IMR-90 (cell line): ENCODE measurements around the gene CALML4. TPM values are rescaled to one million over a fixed set of nuclear protein-coding genes. Genes with fewer than 3 reads are reported as not detected.
A peak's percentile ranks its signal among the peaks of the same experiment; 100 is the strongest.

Experiments
- ATAC-seq: fragments of 200-7000 bp; cut with Tn5 transposase; 2 replicates; pipeline ENCODE4 v1.9.1; 2020; ENCODE audit warnings: low read depth, mild to moderate bottlenecking, moderate library complexity
- BruUV-seq: library from RNA; stranded (reverse); fragments of 400-500 nt; replicated peaks from 2 replicates; lab custom pipeline; 2021; lab: Mats Ljungman, UMichigan
- CTCF ChIA-PET: fragments of 300-600 bp; formaldehyde crosslinking; extraction: SDS; loops from one replicate; lab custom pipeline; 2021; ENCODE audit warnings: antibody characterized with exemption; lab: Yijun Ruan, JAX
- POLR2A ChIA-PET: fragments of 300-600 bp; sonication (Branson Sonifier 250); formaldehyde crosslinking; loops from one replicate; lab custom pipeline; 2022; ENCODE audit warnings: antibody characterized with exemption; ENCODE audit not compliant: unreplicated experiment; lab: Charles Lee
- DNase-seq: peaks from one replicate; pipeline ENCODE4 v3.0.0; 2013
- H2AFZ ChIP-seq: replicated peaks from 2 replicates; pipeline ENCODE3; 2013; ENCODE audit warnings: low read length, mild to moderate bottlenecking; ENCODE audit not compliant: poor library complexity
- H2AK5ac ChIP-seq: 2 replicates; pipeline ENCODE4 v1.6.1; 2013; ENCODE audit warnings: low read depth, low read length, inconsistent platforms
- H2AK9ac ChIP-seq: replicated peaks from 2 replicates; pipeline ENCODE3; 2013; ENCODE audit warnings: mild to moderate bottlenecking, low read depth, low read length, moderate library complexity; ENCODE audit not compliant: poor library complexity
- H2BK120ac ChIP-seq: 2 replicates; pipeline ENCODE4 v1.6.1; 2013; ENCODE audit warnings: low read depth, low read length, inconsistent platforms
- H2BK15ac ChIP-seq: 3 replicates; pipeline ENCODE4 v1.6.1; 2013; ENCODE audit warnings: low read depth, low read length, inconsistent platforms
- H2BK20ac ChIP-seq: 2 replicates; pipeline ENCODE4 v1.6.1; 2013; ENCODE audit warnings: low read depth, mild to moderate bottlenecking, inconsistent platforms, low read length, moderate library complexity
- H2BK5ac ChIP-seq: 2 replicates; pipeline ENCODE4 v1.6.1; 2013; ENCODE audit warnings: mild to moderate bottlenecking, low read depth, low read length, inconsistent platforms; ENCODE audit not compliant: poor library complexity, severe bottlenecking
- H3K14ac ChIP-seq: replicated peaks from 2 replicates; pipeline ENCODE4 v1.6.1; 2013; ENCODE audit warnings: low read depth, low read length, inconsistent platforms
- H3K18ac ChIP-seq: 2 replicates; pipeline ENCODE4 v1.6.1; 2013; ENCODE audit warnings: low read depth, low read length, control low read depth
- H3K23ac ChIP-seq: 2 replicates; pipeline ENCODE4 v1.6.1; 2013; ENCODE audit warnings: low read depth, low read length, inconsistent platforms
- H3K27ac ChIP-seq: 2 replicates; pipeline ENCODE4 v1.5.1; 2013; ENCODE audit warnings: mild to moderate bottlenecking, control low read depth, low read length; ENCODE audit not compliant: insufficient read depth
- H3K27me3 ChIP-seq: 2 replicates; pipeline ENCODE4 v1.6.1; 2013; ENCODE audit warnings: low read length; ENCODE audit not compliant: control insufficient read depth, insufficient read depth
- H3K36me3 ChIP-seq: 2 replicates; pipeline ENCODE4 v1.6.1; 2013; ENCODE audit warnings: low read length, mixed read lengths; ENCODE audit not compliant: control insufficient read depth, insufficient read depth
- H3K4ac ChIP-seq: 2 replicates; pipeline ENCODE4 v1.6.1; 2013; ENCODE audit warnings: low read depth, low read length, inconsistent platforms
- H3K4me1 ChIP-seq: 2 replicates; pipeline ENCODE4 v1.6.1; 2013; ENCODE audit warnings: low read length, mixed read lengths; ENCODE audit not compliant: control insufficient read depth, insufficient read depth
- H3K4me2 ChIP-seq: 2 replicates; pipeline ENCODE4 v1.6.1; 2013; ENCODE audit warnings: low read depth, mild to moderate bottlenecking, control low read depth, low read length, moderate library complexity
- H3K4me3 ChIP-seq: 2 replicates; pipeline ENCODE4 v1.5.1; 2013; ENCODE audit warnings: low read depth, mild to moderate bottlenecking, control low read depth, low read length, moderate library complexity; ENCODE audit not compliant: insufficient read depth
- H3K56ac ChIP-seq: 2 replicates; pipeline ENCODE4 v1.6.1; 2013; ENCODE audit warnings: low read length, inconsistent platforms; ENCODE audit not compliant: insufficient read depth; ENCODE audit errors: extremely low read depth
- H3K79me1 ChIP-seq, 2 experiments: 2 replicates each; pipeline ENCODE4 v1.6.1; 2013; ENCODE audit warnings: low read length in 2 of 2, inconsistent platforms in 1 of 2, low read depth in 1 of 2
- H3K9ac ChIP-seq: 2 replicates; pipeline ENCODE4 v1.6.1; 2013; ENCODE audit warnings: low read depth, low read length, control low read depth
- H3K9me1 ChIP-seq: 2 replicates; pipeline ENCODE4 v1.6.1; 2013; ENCODE audit warnings: low read length, inconsistent platforms; ENCODE audit not compliant: insufficient read depth
- H3K9me3 ChIP-seq: 2 replicates; pipeline ENCODE4 v1.6.1; 2013; ENCODE audit warnings: low read length; ENCODE audit not compliant: control insufficient read depth, insufficient read depth
- H4K20me1 ChIP-seq: 2 replicates; pipeline ENCODE4 v1.6.1; 2013; ENCODE audit warnings: low read length, inconsistent platforms; ENCODE audit not compliant: insufficient read depth
- H4K5ac ChIP-seq: 2 replicates; pipeline ENCODE4 v1.6.1; 2013; ENCODE audit warnings: mild to moderate bottlenecking, low read depth, low read length, control low read depth
- H4K8ac ChIP-seq, 2 experiments: 2 replicates each; pipeline ENCODE4 v1.6.1; 2013; ENCODE audit warnings: low read depth in 2 of 2, low read length in 2 of 2, control low read depth in 1 of 2, inconsistent platforms in 1 of 2
- H4K91ac ChIP-seq: 2 replicates; pipeline ENCODE4 v1.6.1; 2013; ENCODE audit warnings: low read depth, low read length, inconsistent platforms; ENCODE audit not compliant: insufficient read depth
- CEBPB ChIP-seq: IDR thresholded peaks from 2 replicates; pipeline ENCODE4 v1.6.1; 2012; ENCODE audit warnings: low read depth, low read length, improper control_type of control experiment
- CHD1 ChIP-seq: IDR thresholded peaks from 2 replicates; pipeline ENCODE4 v1.6.1; 2012; ENCODE audit warnings: low read depth, low read length, improper control_type of control experiment
- CTCF ChIP-seq: conservative IDR thresholded peaks from 2 replicates; pipeline ENCODE4 v1.5.1; 2012; ENCODE audit warnings: mild to moderate bottlenecking, low read depth, low read length, improper control_type of control experiment
- ELK1 ChIP-seq: fragments of 150-350 bp; IDR thresholded peaks from 2 replicates; pipeline ENCODE4 v1.6.1; 2016; ENCODE audit warnings: low read depth, mild to moderate bottlenecking, low read length, moderate library complexity, borderline replicate concordance
- FOS ChIP-seq: fragments of 150-350 bp; IDR thresholded peaks from 2 replicates; pipeline ENCODE4 v1.6.1; 2016; ENCODE audit warnings: low read depth, low read length
- MAFK ChIP-seq: IDR thresholded peaks from 2 replicates; pipeline ENCODE4 v1.6.1; 2012; ENCODE audit warnings: low read depth, low read length, improper control_type of control experiment
- MAZ ChIP-seq: IDR thresholded peaks from 2 replicates; pipeline ENCODE4 v1.6.1; 2012; ENCODE audit warnings: low read depth, mild to moderate bottlenecking, low read length, improper control_type of control experiment, moderate library complexity, borderline replicate concordance
- MXI1 ChIP-seq: IDR thresholded peaks from 2 replicates; pipeline ENCODE4 v1.6.1; 2012; ENCODE audit warnings: low read depth, mild to moderate bottlenecking, low read length, moderate library complexity, borderline replicate concordance
- NFE2L2 ChIP-seq: fragments of 150-350 bp; IDR thresholded peaks from 2 replicates; pipeline ENCODE4 v1.6.1; 2016; ENCODE audit warnings: low read depth, mild to moderate bottlenecking, low read length
- RAD21 ChIP-seq: IDR thresholded peaks from 2 replicates; pipeline ENCODE4 v1.6.1; 2012; ENCODE audit warnings: low read length, improper control_type of control experiment
- SMC3 ChIP-seq: fragments of 150-350 bp; IDR thresholded peaks from 2 replicates; pipeline ENCODE4 v1.6.1; 2016; ENCODE audit warnings: low read depth, mild to moderate bottlenecking, antibody characterized with exemption, low read length, moderate library complexity
- USF2 ChIP-seq: fragments of 150-350 bp; IDR thresholded peaks from 2 replicates; pipeline ENCODE4 v1.6.1; 2017; ENCODE audit warnings: mild to moderate bottlenecking, antibody characterized with exemption, low read length, low read depth
- WGBS, 2 experiments: methylation state at CpG; one replicate each; pipeline versions ENCODE4 v1.1.5 to v1.1.7; 2013; ENCODE audit warnings: missing lambda C conversion rate in 2 of 2; ENCODE audit not compliant: insufficient read length in 1 of 2; ENCODE audit errors: extremely low coverage in 2 of 2; 5-methylcytosine and 5-hydroxymethylcytosine counted together
- dilution Hi-C: fragments of 300-500 bp; cut with HindIII; formaldehyde crosslinking; loops from one replicate; pipeline ENCODE4 v1.14.3; 2018; ENCODE audit warnings: low sequenced_read_pairs; ENCODE audit not compliant: unreplicated experiment
- in situ Hi-C: fragments of 300-500 bp; cut with MboI; formaldehyde crosslinking; loops from 3 replicates; pipeline ENCODE4 v1.14.3; 2019; ENCODE audit warnings: low sequenced_read_pairs, inconsistent platforms, mixed read lengths
- intact Hi-C: fragments of 100-400 bp; cut with micrococcal nuclease; formaldehyde crosslinking; loops from 2 replicates; pipeline ENCODE4 v1.10.0; 2022
- polyA plus RNA-seq, 3 experiments: library from polyadenylated mRNA; depleted of rRNA; stranded (reverse); fragments of >200 nt; gene quantifications; 2 replicates each; pipeline ENCODE4 v1.2.3, GENCODE V29; 2012; ENCODE audit warnings: low replicate concordance in 1 of 3
- total RNA-seq: library from RNA; depleted of rRNA; stranded (reverse); fragments of >200 nt; gene quantifications from 2 replicates; pipeline ENCODE4 v1.2.3, GENCODE V29; 2012

The CALML4 gene
- total and polyA plus RNA-seq, 2 of the 4 experiments (the other 2 are of a cell fraction): 0.36 to 1.3 TPM

- Histone ChIP-seq H2AFZ (peak overlapping the region; percentile 9), H2AK9ac (no peak overlapping the region)
These were observed 419 bp upstream of the CALML4 start for GRCh38 chr15:68205558-68205944.

More at GRCh38 chr15:68205558-68205944, 419 bp upstream of the CALML4 start:
- H3K9me1 ChIP-seq: no peaks in the 10 kb centered on the region; the same call in 1 of the 2 replicates
- no peak overlapping the region for H2AK5ac ChIP-seq
- H2BK20ac ChIP-seq: no peak overlapping the region
- H3K56ac ChIP-seq: no peak overlapping the region
- peaks cover 5% of the 10 kb centered on the region; the same call in 1 of the 2 replicates for H3K4me1 ChIP-seq
- dilution Hi-C loops: no loop called here
- in situ Hi-C loops: no loop called here
- no peak overlapping the region for H4K91ac ChIP-seq
- H4K20me1 ChIP-seq: peaks cover 5% of the 10 kb centered on the region; the same call in 1 of the 2 replicates
- no peak overlapping the region for H3K23ac ChIP-seq
- no peak overlapping the region for H3K4me2 ChIP-seq
- ATAC-seq (no peak), DNase-seq (no peak)
- H4K5ac ChIP-seq: no peak overlapping the region
- H2BK5ac ChIP-seq: no peak overlapping the region
- WGBS, 2 experiments: 100% methylated on average over 1 of the region's 13 CpGs; no CpG with 5 or more reads in 1 of the 2 experiments
- intact Hi-C loops: no loop called here
- H3K79me1 ChIP-seq: peaks cover 4 to 24% of the 10 kb centered on the region in 2 experiments; a peak in 2 of 4 replicates
- ChIA-PET POLR2A (no interaction called here), CTCF (no interaction called here)
- no peak overlapping the region for H2BK120ac ChIP-seq
- H3K14ac ChIP-seq: no peak overlapping the region
- 0 out of 2 replicates have a peak, but pooled peaks cover 2% of the 10 kb centered on the region for H3K36me3 ChIP-seq
- no TSS peak for BruUV-seq
- no peaks in the 10 kb centered on the region for H3K9me3 ChIP-seq
- H3K4ac ChIP-seq: no peak overlapping the region
- H3K27me3 ChIP-seq: no peaks in the 10 kb centered on the region
- no peak overlapping the region for H2BK15ac ChIP-seq
- H3K18ac ChIP-seq: no peak overlapping the region
- no peak overlapping the region for H3K27ac ChIP-seq
- H3K9ac ChIP-seq: no peak overlapping the region
- no peak overlapping the region for H3K4me3 ChIP-seq
- no peak overlapping the region for H4K8ac ChIP-seq
- TF ChIP-seq CHD1 (no peak), RAD21 (no peak), MXI1 (no peak), SMC3 (no peak), NFE2L2 (no peak), CEBPB (no peak), MAZ (no peak), CTCF (no peak), ELK1 (no peak), USF2 (no peak), FOS (no peak), MAFK (no peak)
